Measurements from ENCODE around the gene ZNFX1.

DNA sequence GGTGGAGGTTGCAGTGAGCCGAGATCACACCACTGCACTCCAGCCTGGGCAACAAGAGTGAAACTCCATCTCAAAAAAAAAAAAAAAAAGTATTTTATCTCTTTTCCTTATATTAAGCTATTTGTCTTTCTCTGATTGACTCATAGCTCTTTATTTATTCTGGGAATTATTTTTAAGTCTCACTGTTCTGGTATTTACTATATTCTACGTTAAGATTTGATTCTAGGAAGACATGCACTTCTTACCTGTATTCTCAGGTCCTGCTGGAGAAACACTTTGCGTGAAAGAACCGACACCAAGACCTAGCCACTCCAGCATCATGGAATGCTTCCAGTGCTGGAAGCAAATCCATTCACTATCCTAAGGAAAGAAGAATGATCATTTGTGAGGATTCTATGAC, 17.6 kb downstream of the ZNFX1 start:
- TF ChIP-seq CHD4 (IDR thresholded peaks at IDR 0.05; ENCODE audit: borderline replicate concordance) (no peak), RAD21 (conservative IDR thresholded peaks at IDR 0.05 in 1 of 2, IDR thresholded peaks at IDR 0.05 in 1 of 2) (no peak)
- TF ChIP-seq, protein P1, sequence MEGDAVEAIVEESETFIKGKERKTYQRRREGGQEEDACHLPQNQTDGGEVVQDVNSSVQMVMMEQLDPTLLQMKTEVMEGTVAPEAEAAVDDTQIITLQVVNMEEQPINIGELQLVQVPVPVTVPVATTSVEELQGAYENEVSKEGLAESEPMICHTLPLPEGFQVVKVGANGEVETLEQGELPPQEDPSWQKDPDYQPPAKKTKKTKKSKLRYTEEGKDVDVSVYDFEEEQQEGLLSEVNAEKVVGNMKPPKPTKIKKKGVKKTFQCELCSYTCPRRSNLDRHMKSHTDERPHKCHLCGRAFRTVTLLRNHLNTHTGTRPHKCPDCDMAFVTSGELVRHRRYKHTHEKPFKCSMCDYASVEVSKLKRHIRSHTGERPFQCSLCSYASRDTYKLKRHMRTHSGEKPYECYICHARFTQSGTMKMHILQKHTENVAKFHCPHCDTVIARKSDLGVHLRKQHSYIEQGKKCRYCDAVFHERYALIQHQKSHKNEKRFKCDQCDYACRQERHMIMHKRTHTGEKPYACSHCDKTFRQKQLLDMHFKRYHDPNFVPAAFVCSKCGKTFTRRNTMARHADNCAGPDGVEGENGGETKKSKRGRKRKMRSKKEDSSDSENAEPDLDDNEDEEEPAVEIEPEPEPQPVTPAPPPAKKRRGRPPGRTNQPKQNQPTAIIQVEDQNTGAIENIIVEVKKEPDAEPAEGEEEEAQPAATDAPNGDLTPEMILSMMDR (IDR thresholded peaks at IDR 0.05) = no peak
- TF ChIP-seq, protein P2, sequence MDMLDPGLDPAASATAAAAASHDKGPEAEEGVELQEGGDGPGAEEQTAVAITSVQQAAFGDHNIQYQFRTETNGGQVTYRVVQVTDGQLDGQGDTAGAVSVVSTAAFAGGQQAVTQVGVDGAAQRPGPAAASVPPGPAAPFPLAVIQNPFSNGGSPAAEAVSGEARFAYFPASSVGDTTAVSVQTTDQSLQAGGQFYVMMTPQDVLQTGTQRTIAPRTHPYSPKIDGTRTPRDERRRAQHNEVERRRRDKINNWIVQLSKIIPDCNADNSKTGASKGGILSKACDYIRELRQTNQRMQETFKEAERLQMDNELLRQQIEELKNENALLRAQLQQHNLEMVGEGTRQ (IDR thresholded peaks at IDR 0.05) = no peak
